ENCODE measurements around the gene STAG1.

The STAG1 gene

DNA sequence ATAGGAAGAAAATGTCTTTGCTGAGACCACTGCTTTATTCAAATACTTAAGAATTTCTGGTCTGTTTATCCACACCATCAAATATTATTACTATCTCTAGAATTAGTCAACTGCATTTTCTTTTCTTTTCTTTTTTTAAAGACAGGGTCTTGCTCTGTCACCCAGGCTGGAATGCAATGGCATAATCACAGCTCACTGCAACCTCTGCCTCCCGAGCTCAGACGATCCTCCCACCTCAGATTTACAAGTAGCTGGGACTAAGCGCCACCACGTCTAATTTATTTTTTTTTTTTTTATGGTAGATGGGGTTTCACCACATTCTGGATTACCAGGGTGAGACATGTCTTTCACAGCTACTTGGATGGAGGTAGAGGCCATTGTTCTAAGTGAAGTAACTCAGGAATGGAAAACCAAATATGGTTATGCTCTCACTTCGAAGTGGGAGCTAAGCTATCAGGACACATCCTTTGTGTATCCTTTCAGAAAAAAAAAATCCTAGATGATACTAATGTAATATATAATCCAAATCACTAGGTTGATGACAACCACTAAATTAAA lies 52.8 kb downstream of the STAG1 start:
- no peak overlapping the region for H3K4me3 ChIP-seq (ENCODE audit: low read depth, low read length)
- TF ChIP-seq, protein P1, sequence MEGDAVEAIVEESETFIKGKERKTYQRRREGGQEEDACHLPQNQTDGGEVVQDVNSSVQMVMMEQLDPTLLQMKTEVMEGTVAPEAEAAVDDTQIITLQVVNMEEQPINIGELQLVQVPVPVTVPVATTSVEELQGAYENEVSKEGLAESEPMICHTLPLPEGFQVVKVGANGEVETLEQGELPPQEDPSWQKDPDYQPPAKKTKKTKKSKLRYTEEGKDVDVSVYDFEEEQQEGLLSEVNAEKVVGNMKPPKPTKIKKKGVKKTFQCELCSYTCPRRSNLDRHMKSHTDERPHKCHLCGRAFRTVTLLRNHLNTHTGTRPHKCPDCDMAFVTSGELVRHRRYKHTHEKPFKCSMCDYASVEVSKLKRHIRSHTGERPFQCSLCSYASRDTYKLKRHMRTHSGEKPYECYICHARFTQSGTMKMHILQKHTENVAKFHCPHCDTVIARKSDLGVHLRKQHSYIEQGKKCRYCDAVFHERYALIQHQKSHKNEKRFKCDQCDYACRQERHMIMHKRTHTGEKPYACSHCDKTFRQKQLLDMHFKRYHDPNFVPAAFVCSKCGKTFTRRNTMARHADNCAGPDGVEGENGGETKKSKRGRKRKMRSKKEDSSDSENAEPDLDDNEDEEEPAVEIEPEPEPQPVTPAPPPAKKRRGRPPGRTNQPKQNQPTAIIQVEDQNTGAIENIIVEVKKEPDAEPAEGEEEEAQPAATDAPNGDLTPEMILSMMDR (IDR thresholded peaks at IDR 0.05; ENCODE audit: borderline replicate concordance, insufficient read depth, low read depth, low read length): no peak

DNA sequence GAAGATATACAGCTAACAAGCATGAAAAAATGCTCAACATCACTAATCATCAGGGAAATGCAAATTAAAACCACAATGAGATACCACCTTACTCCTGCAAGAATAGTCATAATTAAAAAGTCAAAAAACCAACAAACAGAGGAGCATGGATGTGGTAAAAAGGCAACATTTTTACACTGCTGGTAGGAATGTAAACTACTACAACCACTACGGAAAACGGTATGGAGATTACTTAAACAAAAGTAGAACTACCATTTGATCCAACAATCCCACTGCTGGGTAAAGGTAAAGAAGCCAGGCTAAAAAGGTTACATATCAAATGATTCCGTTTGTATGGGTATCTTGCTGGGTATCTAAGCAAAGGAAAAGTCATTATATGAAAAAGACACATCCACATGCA lies 53.8 kb downstream of the STAG1 start:
- H3K4me3 ChIP-seq (ENCODE audit: low read depth, low read length): no peak overlapping the region
- TF ChIP-seq, protein P1 (IDR thresholded peaks at IDR 0.05; ENCODE audit: borderline replicate concordance, insufficient read depth, low read depth, low read length): no peak

DNA sequence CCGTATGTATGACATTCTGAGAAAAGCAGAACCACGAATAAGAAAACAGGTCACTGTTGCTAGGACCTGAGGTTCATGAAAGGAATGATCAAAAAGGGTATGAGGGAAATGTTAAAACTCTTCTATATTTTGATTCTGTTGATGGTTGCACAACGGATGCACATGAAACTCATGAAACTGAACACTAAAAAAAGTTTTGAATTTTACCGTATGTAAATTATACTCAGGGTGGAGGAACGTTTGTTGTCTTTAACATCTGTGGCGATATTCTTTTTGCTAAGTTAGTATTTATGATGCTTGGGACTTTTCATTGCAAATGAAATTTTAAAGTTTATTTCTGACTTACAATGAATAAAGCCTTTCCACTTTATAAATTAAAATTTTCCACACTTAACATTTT lies 55.4 kb downstream of the STAG1 start:
- TF ChIP-seq, protein P1 (IDR thresholded peaks at IDR 0.05; ENCODE audit: borderline replicate concordance, insufficient read depth, low read depth, low read length): no peak
- no peak overlapping the region for H3K4me3 ChIP-seq (ENCODE audit: low read depth, low read length)

DNA sequence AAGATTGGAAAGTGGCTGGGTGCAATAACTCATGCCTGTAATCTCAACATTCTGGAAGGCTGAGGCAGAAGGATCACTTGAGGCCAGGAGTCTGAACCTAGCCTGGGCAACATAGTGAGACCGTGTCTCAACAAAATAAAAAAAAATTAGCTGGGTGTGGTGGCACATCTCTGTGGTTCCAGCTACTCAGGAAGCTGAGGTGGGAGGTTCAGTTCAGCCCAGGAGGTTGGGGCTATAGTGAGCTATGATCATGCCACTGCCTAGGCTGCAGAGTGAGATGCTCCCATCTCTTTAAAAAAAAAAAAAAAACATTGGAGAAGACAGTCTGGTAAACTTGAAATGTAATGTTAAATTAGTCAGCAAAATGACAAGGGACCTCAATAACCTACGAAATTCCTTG lies 57.9 kb downstream of the STAG1 start:
- H3K4me3 ChIP-seq (ENCODE audit: low read depth, low read length): no peak overlapping the region
- TF ChIP-seq, protein P1 (IDR thresholded peaks at IDR 0.05; ENCODE audit: borderline replicate concordance, insufficient read depth, low read depth, low read length): no peak

DNA sequence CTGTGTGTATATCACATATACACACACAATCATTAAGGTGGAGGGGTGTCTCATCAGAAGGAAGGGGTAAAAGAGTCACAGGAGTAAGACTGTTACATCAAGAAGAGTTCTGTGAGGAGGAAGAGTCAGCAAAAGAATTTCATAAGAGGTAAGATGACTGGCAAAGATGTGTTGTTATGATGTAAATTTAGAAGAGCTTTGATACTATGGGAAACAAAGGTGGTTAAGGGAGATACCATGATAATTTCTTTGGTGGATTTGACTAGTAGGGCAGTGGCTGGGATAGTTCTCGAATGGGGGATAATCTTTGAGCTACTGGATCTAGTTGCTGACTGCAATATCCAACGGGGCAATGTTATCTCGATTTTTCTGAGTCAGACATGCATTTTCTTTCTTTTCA lies 61.6 kb downstream of the STAG1 start:
- no peak overlapping the region for H3K4me3 ChIP-seq (ENCODE audit: low read depth, low read length)
- TF ChIP-seq, protein P1 (IDR thresholded peaks at IDR 0.05; ENCODE audit: borderline replicate concordance, insufficient read depth, low read depth, low read length): no peak

DNA sequence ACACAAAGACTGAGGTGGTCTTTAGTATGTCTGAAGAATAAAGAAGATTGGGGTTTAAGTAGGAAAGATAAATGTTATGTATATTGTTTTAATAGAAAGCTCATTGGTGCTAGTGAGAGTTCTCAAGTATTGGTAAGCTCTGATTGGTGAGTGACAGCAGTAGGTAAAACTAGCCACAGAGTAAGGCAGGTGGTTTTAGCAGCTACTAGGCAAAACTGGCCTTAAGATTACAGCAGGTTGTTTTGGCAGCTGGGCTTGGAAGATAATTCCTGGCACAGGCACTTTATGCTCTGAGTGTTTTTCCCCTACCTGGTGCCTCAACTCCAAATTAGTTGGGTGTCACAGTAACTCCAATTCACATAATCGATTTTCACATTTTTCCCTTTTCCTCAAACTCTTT lies 66.3 kb downstream of the STAG1 start:
- TF ChIP-seq, protein P1 (IDR thresholded peaks at IDR 0.05; ENCODE audit: borderline replicate concordance, insufficient read depth, low read depth, low read length): no peak
- H3K4me3 ChIP-seq (ENCODE audit: low read depth, low read length): no peak overlapping the region

DNA sequence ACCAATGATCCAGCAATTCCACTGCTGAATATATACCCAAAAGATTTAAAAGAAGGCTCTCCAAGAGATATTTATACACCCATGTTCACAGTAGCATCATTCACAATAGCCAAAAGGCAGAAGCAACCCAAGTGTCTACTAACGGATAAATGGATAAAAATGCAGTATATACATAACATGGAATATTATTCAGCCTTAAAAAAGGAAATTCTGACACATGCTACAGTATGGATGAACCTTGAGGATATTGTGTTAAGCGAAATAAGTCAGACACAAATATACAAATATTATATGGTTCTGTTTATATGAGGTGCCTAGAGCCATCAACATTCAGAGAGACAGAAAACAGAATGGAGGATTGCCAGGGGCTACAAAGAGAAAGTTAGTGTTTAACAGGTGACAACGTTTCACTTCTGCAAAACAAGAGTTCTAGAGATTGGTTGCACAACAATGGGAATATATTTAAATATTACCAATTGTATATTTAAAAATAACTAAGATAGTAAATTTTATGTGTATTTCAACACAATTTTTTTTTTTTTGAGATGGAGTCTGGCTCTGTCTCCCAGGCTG lies 69.4 kb downstream of the STAG1 start:
- H3K4me3 ChIP-seq (ENCODE audit: low read depth, low read length): no peak overlapping the region
- TF ChIP-seq, protein P1 (IDR thresholded peaks at IDR 0.05; ENCODE audit: borderline replicate concordance, insufficient read depth, low read depth, low read length): no peak
